GM21825 (cell line): ENCODE measurements around the gene APOBEC3B.
A peak's percentile ranks its signal among the peaks of the same experiment; 100 is the strongest.
"Not testable (repeated sequence)": the region's sequence is repeated elsewhere in the genome, so short reads cannot be mapped to it uniquely, and the experiment has no call there.

Experiments
- ATAC-seq: cut with Tn5 transposase; IDR thresholded peaks from one replicate; pipeline ENCODE4 v1.9.1; 2021; ENCODE audit warnings: mild to moderate bottlenecking, moderate library complexity; ENCODE audit not compliant: unreplicated experiment

Gene APOBEC3B

DNA sequence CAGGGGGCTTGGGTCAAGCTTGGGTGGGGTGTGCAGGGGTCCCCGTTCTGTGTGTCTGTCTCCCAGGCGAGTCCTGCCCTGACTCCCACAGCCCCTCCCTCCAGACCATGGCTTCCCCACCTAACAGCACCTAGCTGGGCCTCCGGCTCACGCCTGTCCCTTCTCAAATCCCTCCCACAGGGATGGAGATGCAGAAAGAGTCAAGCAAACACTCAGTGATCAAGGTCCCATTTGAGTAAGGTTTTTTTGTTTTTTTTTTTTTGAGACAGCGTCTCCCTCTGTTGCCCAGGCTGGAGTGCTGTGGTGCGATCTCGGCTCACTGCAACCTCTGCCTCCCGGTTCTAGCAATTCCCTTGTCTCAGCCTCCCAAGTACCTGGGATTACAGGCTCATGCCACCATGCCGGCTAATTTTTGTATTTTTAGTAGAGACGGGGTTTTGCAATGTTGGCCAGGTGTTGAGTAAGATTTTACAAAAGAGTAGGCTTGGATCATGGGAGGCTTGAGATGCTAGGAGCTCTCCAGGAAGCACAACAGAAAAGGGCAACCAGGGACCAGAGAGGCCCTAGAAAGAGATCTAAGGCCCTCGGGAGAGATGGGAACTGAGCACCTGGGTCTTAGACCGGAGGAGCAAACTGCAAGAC lies 44.5 kb downstream of the APOBEC3B start:
- ATAC-seq: no peak

DNA sequence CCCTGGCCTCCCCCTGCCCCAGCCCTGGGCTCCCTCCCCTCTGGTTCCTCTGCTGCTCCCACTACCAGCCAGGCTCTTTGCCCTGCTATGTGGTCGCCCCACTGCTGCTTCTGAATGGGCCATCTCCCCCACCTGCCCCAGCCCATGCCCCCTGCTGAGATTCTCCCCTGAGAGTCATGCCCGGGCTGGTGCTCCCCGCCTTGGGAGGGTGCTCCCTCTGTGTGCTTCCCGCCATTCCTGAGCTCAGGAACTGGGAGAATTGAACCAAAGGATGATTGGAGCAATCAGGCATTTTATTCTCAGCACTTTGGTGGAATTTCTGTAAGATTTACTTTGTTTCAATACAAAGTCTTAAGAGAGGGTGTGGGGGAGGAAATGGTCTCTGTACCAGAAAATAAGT lies 45.6 kb downstream of the APOBEC3B start:
- ATAC-seq: no peak

DNA sequence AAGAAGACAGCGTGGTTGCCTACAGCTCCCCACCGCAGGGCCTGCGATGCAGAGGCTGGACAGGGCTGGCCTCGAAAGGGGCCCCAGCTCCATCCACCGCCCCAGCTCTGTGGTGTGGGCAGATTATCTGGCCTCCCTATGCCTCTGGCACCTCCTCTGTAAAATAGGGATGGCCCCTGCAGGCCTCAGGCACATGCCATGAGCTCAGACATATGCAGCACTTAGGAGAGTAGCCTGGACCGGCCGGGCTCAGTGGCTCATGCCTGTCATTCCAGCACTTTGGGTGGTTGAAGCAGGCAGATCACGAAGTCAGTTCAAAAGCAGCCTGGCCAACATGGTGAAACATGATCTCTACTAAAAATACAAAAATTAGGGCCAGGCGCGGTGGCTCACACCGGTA lies 46.1 kb downstream of the APOBEC3B start:
- no peak for ATAC-seq

DNA sequence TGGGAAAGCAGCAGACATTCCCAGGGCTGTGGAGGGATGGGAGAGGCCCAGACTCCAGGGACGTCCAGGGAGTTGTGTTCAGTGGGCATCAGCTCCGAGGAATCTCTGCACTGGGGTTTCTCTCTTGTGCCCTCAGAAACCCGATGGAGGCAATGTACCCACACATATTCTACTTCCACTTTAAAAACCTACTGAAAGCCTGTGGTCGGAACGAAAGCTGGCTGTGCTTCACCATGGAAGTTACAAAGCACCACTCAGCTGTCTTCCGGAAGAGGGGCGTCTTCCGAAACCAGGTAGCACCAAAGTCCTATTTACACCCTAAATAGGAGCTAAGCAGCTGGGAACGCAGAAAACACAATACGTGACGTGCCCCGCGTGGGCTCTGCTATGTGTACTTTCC lies 47.1 kb downstream of the APOBEC3B start:
- ATAC-seq: no peak

DNA sequence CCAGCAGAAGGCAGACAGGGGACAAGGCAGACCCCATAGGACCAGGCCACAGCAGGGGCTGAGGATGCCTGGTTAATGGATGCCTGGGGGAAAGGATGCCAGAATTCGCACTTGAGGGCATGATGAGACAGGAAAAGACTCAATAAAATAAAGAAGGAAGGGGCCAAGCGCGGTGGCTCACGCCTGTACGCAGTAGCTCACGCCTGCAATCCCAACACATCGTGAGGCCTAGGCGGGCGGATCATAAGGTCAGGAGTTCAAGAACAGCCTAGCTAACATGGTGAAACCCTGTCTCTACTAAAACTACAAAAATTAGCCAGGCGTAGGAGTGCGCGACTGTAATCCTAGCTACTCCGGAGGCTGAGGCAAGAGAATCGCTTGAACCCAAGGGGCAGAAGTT lies 48.6 kb downstream of the APOBEC3B start:
- ATAC-seq: no peak

DNA sequence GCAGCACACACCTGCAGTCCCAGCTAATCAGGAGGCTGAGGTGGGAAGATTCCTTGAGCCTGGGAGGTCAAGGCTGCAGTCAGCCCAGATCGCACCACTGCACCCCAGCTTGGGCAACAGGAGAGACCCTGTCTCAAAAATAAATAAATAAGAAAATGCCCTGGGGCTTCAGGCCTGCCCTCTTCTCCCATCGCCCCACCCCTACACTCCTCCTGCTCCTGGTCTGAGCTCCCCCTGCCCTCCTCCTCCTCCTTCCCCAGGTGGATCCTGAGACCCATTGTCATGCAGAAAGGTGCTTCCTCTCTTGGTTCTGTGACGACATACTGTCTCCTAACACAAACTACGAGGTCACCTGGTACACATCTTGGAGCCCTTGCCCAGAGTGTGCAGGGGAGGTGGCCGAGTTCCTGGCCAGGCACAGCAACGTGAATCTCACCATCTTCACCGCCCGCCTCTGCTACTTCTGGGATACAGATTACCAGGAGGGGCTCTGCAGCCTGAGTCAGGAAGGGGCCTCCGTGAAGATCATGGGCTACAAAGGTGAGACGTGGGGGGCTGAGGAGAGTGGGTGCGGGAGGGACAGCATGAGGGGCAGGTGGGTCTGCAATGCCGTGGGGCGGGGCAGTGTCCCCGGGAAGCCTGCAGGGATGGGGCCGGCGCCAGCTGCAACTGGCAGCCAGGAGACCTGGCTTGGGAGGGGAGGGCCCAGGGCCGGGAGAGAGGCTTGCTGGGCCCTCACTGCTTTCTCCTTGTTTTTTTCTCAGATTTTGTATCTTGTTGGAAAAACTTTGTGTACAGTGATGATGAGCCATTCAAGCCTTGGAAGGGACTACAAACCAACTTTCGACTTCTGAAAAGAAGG lies 49.5 kb downstream of the APOBEC3B start:
- ATAC-seq: not testable (repeated sequence)

DNA sequence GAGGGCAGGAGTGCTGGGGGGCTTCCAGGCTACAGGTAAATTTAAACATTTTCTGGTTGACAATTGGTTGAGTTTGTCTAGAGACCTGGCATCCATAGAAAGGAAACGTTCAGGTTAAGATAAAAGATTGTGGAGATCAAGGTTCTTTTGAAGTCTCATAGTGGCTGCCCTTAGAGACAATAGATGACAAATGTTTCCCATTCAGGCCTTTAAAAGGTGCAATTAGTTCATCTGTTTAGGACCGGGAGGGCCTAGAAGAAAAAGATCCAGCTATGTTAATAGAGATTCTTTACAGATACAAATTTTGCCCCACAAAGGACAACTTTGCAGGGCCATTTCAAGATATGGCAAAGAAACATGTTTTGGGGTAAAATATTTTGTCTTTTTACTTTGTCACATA lies 54.9 kb downstream of the APOBEC3B start:
- ATAC-seq: not testable (repeated sequence)

DNA sequence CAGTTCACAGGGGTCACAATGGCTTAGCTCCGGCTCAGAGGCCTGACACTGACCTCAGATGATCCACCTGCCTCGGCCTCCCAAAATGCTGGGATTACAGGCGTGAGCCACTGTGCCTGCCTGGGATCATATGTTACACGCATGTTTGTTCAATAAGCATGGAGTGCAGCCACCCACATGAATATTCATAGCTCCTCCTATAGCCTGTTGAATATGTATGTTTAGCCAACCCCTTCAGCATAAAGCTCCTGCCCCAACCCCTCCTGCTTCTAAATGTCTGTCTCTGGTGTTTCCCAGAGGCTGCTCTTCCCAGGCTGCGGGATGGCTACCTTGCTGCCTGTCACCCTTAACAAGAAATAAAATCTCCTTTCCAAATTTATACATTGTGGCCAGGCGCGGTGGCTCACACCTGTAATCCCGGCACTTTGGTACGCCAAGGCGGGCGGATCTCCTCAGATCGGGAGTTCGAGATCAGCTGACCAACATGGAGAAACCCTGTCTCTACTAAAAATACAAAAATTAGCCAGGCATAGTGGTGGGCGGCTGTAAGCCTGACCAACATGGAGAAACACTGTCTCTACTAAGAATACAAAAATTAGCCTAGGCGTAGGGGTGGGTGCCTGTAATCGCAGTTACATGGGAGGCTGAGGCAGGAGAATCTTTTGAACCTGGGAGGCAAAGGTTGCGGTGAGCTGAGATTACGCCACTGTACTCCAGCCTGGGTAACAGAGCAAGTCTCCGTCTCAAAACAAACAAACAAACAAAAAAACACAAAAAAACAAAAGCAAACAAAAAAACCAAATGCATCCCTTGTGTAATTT lies 57.4 kb downstream of the APOBEC3B start:
- ATAC-seq: no peak

DNA sequence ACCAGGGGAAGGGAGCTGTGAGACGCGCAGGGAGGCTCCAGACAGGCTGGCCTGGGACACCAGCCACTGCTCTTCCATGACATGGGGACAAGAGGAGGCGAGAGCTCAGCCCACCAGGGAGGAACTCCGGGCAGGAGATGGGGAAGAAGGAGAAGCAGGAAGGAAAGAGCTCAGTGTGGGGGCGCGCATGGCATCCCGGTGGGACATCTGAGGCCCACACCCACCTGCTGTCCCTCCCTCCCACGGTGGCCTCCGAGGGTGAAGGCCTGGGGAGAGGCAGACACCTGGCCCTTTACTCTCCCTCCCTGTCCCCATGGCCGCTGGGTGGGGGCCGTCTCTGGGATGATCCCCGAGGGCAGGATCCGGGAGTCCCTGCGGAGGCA lies 58.0 kb downstream of the APOBEC3B start:
- ATAC-seq: not testable (repeated sequence)

DNA sequence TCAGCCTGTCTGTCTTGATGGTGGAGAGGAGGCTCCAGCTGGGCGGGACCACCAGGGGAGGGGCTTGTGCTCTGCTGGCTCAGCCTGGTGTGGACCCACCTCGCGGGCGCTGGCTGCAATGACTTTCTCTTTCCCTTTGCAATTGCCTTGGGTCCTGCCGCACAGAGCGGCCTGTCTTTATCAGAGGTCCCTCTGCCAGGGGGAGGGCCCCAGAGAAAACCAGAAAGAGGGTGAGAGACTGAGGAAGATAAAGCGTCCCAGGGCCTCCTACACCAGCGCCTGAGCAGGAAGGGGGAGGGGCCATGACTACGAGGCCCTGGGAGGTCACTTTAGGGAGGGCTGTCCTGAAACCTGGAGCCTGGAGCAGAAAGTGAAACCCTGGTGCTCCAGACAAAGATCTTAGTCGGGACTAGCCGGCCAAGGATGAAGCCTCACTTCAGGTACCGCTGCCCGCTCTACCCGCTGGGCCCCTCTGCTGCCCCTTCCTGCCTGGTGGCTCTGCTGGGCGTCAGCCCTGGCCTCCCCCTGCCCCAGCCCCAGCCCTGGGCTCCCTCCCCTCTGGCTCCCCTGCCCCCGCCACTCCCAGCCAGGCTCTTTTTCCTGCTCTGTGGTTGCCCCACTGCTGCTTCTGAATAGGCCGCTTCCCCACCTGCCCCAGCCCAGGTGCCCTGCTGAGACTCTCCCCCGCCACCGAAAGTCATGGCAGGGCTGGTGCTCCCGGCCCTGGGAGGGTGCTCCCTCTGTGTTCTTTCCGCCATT lies 58.6 kb downstream of the APOBEC3B start, which contains the start of gene APOBEC3F:
TSS of gene APOBEC3F (plus strand) at position 327 of the 759 bp plus-strand sequence. CDS start at position 424, 97 bp downstream.
- ATAC-seq: peak; percentile 91

DNA sequence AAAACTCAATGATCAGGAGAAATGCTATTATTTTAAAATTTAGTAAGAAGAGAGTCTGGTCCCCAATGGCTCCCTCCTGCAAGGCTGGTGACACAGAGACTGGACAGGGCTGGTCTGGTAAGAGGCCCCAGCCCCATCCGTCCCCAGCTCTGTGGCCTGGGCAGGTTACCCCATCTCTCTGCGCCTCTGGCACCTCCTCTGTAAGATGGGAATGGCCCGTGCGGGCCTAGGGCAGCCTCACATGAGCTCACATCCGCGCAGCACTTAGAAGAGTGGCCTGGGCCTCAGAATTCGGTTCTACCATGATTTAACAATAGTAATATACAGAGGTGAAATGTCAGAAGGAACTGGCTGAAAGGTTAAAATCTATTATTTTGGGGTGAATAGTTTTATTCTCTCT lies 59.8 kb downstream of the APOBEC3B start:
- no peak for ATAC-seq
